ENCODE results near the gene CENPE.

DNA sequence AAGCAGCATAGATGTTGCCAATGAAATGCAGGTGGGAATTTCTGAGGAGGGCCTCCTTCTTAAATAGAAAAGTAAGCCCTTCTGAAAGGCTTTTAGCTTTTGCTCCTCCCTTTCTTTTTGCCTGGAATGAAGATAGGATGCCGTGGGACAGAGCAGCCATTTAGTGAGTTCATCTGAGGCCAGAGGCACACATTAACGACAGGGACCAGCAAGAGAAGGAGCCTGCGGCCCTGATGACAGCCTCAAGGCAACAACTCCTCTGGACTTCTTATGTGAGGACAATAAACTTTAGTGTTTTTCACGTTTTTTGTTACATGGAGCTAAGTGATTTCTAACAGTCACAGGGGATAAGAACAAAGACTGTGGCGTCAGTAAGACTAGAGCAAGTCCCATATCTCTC lies 97.5 kb downstream of the CENPE start:
- TF ChIP-seq, protein P1, sequence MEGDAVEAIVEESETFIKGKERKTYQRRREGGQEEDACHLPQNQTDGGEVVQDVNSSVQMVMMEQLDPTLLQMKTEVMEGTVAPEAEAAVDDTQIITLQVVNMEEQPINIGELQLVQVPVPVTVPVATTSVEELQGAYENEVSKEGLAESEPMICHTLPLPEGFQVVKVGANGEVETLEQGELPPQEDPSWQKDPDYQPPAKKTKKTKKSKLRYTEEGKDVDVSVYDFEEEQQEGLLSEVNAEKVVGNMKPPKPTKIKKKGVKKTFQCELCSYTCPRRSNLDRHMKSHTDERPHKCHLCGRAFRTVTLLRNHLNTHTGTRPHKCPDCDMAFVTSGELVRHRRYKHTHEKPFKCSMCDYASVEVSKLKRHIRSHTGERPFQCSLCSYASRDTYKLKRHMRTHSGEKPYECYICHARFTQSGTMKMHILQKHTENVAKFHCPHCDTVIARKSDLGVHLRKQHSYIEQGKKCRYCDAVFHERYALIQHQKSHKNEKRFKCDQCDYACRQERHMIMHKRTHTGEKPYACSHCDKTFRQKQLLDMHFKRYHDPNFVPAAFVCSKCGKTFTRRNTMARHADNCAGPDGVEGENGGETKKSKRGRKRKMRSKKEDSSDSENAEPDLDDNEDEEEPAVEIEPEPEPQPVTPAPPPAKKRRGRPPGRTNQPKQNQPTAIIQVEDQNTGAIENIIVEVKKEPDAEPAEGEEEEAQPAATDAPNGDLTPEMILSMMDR (IDR thresholded peaks at IDR 0.05): no peak
- no peak for TF ChIP-seq EP300 (IDR thresholded peaks at IDR 0.05)
